Hepatocyte (in vitro differentiated cells): ENCODE data around the gene RPL27A.

Experiments used
- CTCF ChIP-seq: fragments of 200-600 bp; sonication (generic); IDR thresholded peaks from 2 replicates; pipeline ENCODE4 v1.5.1; 2016; ENCODE audit warnings: antibody characterized with exemption, mild to moderate bottlenecking; ENCODE audit not compliant: poor library complexity
- EZH2 ChIP-seq: fragments of 200-600 bp; sonication (generic); IDR thresholded peaks from 2 replicates; pipeline ENCODE4 v1.6.1; 2016; ENCODE audit warnings: antibody characterized with exemption, mild to moderate bottlenecking, borderline replicate concordance
- EZH2phosphoT487 ChIP-seq: fragments of 200-600 bp; sonication (generic); IDR thresholded peaks from one replicate; pipeline ENCODE4 v1.6.1; 2018; ENCODE audit warnings: antibody characterized with exemption, mild to moderate bottlenecking, low read depth, moderate library complexity; ENCODE audit not compliant: unreplicated experiment, severe bottlenecking

GRCh38 chr11:8715501-8715900, 32.9 kb downstream of the RPL27A start:
- TF ChIP-seq CTCF (no peak), EZH2phosphoT487 (no peak), EZH2 (no peak)
